HepG2 (cell line): Measurements from ENCODE around the gene GYPC.

ENCODE experiments used
- AHR ChIP-seq: IDR thresholded peaks from 2 replicates; pipeline ENCODE4 v1.6.1; 2018; ENCODE audit warnings: missing genetic modification reagents, missing compliant biosample characterization
- BHLHE40 ChIP-seq: IDR thresholded peaks from 2 replicates; pipeline ENCODE4 v1.6.1; 2011; ENCODE audit warnings: low read length, improper control_type of control experiment
- CREB1 ChIP-seq, 2 experiments: fragments of 450-650 bp in 1 of 2; IDR thresholded peaks; 2 replicates each; pipeline ENCODE4 v1.6.1; 2016 to 2017; ENCODE audit warnings: control low read depth in 1 of 2, mild to moderate bottlenecking in 1 of 2, missing compliant biosample characterization in 1 of 2, missing genetic modification characterization in 1 of 2
- ESRRA ChIP-seq: sonication (generic); formaldehyde crosslinking; IDR thresholded peaks from 2 replicates; pipeline ENCODE4 v1.5.1; 2020; ENCODE audit warnings: mild to moderate bottlenecking, low read depth, missing genetic modification reagents
- EZH2 ChIP-seq: conservative IDR thresholded peaks from 2 replicates; pipeline ENCODE4 v1.6.1; 2012; ENCODE audit warnings: mild to moderate bottlenecking, low read depth, low read length, moderate library complexity
- JUND ChIP-seq: sonication (generic); formaldehyde crosslinking; IDR thresholded peaks from 2 replicates; pipeline ENCODE4 v1.8.0; 2022; ENCODE audit warnings: mild to moderate bottlenecking, missing genetic modification reagents
- RAD21 ChIP-seq: fragments of 450-650 bp; formaldehyde crosslinking; IDR thresholded peaks from 2 replicates; pipeline ENCODE4 v1.5.0; 2020; ENCODE audit warnings: mild to moderate bottlenecking
- RELA ChIP-seq: sonication (generic); formaldehyde crosslinking; IDR thresholded peaks from 2 replicates; pipeline ENCODE4 v1.4.0; 2020; ENCODE audit warnings: missing genetic modification reagents
- TARDBP ChIP-seq: sonication (generic); formaldehyde crosslinking; IDR thresholded peaks from 2 replicates; pipeline ENCODE4 v1.8.0; 2022; ENCODE audit warnings: mild to moderate bottlenecking, missing genetic modification reagents
- TF ChIP-seq, protein P1 (sequence below): sonication (generic); formaldehyde crosslinking; IDR thresholded peaks from 2 replicates; pipeline ENCODE4 v1.4.0; 2020; ENCODE audit warnings: missing genetic modification reagents, borderline replicate concordance
- TF ChIP-seq, protein P2 (sequence below), 2 experiments: fragments of 450-650 bp in 1 of 2; sonication (generic) in 1 of 2; formaldehyde crosslinking in 1 of 2; IDR thresholded peaks; 2 replicates each; pipeline versions ENCODE4 v1.6.1 to v1.8.0; 2016 to 2022; ENCODE audit warnings: antibody characterized with exemption in 1 of 2, mild to moderate bottlenecking in 1 of 2, missing genetic modification reagents in 1 of 2
- TF ChIP-seq, protein P3 (sequence below): sonication (generic); formaldehyde crosslinking; IDR thresholded peaks from 2 replicates; pipeline ENCODE4 v1.5.0; 2020; ENCODE audit warnings: mild to moderate bottlenecking, missing genetic modification reagents, moderate library complexity
- TF ChIP-seq, protein P4 (sequence below): sonication (generic); formaldehyde crosslinking; IDR thresholded peaks from 2 replicates; pipeline ENCODE4 v1.4.0; 2020; ENCODE audit warnings: missing genetic modification reagents
- TF ChIP-seq, protein P5 (sequence below): sonication (generic); formaldehyde crosslinking; IDR thresholded peaks from 2 replicates; pipeline ENCODE4 v1.4.0; 2020; ENCODE audit warnings: missing genetic modification reagents

DNA sequence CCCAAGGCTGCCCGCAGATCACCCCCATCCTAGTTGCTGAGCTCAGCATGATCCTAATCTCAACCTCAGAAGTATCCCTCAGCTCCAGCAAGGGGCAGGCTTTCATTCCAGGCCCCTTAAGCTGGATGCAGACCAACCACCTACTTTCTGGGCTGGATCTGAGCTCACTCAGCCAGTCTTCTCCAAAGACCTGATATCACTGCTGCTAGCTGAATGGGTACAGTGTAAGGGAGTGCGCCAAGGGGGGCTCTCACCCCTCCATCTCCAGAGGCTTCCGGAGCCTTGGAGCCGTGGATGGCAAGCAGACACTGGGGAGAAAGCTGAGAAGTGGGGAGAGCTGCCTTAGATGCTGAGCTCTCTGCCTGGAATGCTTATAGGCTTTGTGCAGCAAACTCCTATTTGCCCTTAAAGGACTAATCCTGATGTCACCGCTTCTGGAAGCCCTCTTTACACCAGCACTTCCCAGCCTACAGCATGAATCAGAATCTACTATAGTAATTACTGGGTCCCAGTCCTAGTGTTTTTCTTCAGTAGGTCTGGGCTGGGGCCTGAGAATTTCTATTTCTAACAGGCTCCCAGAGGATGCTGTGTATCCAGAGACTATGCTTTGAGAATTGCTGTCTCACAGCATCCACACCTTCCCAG, 31.0 kb downstream of the GYPC start:
- TF ChIP-seq EZH2 (no peak), RELA (CRISPR knock-in tag) (no peak), CREB1 (IDR thresholded peaks at IDR 0.05) (no peak), CREB1 (CRISPR knock-in tag; IDR thresholded peaks at IDR 0.05) (no peak), TARDBP (no peak), RAD21 (CRISPR knock-in tag) (no peak), AHR (no peak), JUND (CRISPR knock-in tag) (no peak), BHLHE40 (no peak), ESRRA (CRISPR knock-in tag) (no peak)
- TF ChIP-seq, protein P1, sequence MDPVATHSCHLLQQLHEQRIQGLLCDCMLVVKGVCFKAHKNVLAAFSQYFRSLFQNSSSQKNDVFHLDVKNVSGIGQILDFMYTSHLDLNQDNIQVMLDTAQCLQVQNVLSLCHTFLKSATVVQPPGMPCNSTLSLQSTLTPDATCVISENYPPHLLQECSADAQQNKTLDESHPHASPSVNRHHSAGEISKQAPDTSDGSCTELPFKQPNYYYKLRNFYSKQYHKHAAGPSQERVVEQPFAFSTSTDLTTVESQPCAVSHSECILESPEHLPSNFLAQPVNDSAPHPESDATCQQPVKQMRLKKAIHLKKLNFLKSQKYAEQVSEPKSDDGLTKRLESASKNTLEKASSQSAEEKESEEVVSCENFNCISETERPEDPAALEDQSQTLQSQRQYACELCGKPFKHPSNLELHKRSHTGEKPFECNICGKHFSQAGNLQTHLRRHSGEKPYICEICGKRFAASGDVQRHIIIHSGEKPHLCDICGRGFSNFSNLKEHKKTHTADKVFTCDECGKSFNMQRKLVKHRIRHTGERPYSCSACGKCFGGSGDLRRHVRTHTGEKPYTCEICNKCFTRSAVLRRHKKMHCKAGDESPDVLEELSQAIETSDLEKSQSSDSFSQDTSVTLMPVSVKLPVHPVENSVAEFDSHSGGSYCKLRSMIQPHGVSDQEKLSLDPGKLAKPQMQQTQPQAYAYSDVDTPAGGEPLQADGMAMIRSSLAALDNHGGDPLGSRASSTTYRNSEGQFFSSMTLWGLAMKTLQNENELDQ (CRISPR knock-in tag) = no peak
- TF ChIP-seq, protein P2, sequence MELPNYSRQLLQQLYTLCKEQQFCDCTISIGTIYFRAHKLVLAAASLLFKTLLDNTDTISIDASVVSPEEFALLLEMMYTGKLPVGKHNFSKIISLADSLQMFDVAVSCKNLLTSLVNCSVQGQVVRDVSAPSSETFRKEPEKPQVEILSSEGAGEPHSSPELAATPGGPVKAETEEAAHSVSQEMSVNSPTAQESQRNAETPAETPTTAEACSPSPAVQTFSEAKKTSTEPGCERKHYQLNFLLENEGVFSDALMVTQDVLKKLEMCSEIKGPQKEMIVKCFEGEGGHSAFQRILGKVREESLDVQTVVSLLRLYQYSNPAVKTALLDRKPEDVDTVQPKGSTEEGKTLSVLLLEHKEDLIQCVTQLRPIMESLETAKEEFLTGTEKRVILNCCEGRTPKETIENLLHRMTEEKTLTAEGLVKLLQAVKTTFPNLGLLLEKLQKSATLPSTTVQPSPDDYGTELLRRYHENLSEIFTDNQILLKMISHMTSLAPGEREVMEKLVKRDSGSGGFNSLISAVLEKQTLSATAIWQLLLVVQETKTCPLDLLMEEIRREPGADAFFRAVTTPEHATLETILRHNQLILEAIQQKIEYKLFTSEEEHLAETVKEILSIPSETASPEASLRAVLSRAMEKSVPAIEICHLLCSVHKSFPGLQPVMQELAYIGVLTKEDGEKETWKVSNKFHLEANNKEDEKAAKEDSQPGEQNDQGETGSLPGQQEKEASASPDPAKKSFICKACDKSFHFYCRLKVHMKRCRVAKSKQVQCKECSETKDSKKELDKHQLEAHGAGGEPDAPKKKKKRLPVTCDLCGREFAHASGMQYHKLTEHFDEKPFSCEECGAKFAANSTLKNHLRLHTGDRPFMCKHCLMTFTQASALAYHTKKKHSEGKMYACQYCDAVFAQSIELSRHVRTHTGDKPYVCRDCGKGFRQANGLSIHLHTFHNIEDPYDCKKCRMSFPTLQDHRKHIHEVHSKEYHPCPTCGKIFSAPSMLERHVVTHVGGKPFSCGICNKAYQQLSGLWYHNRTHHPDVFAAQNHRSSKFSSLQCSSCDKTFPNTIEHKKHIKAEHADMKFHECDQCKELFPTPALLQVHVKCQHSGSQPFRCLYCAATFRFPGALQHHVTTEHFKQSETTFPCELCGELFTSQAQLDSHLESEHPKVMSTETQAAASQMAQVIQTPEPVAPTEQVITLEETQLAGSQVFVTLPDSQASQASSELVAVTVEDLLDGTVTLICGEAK (IDR thresholded peaks at IDR 0.05) = no peak
- TF ChIP-seq, protein P2 (CRISPR knock-in tag; IDR thresholded peaks at IDR 0.05) = no peak
- TF ChIP-seq, protein P3, sequence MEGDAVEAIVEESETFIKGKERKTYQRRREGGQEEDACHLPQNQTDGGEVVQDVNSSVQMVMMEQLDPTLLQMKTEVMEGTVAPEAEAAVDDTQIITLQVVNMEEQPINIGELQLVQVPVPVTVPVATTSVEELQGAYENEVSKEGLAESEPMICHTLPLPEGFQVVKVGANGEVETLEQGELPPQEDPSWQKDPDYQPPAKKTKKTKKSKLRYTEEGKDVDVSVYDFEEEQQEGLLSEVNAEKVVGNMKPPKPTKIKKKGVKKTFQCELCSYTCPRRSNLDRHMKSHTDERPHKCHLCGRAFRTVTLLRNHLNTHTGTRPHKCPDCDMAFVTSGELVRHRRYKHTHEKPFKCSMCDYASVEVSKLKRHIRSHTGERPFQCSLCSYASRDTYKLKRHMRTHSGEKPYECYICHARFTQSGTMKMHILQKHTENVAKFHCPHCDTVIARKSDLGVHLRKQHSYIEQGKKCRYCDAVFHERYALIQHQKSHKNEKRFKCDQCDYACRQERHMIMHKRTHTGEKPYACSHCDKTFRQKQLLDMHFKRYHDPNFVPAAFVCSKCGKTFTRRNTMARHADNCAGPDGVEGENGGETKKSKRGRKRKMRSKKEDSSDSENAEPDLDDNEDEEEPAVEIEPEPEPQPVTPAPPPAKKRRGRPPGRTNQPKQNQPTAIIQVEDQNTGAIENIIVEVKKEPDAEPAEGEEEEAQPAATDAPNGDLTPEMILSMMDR (CRISPR knock-in tag) = no peak
- TF ChIP-seq, protein P4, sequence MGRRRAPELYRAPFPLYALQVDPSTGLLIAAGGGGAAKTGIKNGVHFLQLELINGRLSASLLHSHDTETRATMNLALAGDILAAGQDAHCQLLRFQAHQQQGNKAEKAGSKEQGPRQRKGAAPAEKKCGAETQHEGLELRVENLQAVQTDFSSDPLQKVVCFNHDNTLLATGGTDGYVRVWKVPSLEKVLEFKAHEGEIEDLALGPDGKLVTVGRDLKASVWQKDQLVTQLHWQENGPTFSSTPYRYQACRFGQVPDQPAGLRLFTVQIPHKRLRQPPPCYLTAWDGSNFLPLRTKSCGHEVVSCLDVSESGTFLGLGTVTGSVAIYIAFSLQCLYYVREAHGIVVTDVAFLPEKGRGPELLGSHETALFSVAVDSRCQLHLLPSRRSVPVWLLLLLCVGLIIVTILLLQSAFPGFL = no peak
- TF ChIP-seq, protein P5, sequence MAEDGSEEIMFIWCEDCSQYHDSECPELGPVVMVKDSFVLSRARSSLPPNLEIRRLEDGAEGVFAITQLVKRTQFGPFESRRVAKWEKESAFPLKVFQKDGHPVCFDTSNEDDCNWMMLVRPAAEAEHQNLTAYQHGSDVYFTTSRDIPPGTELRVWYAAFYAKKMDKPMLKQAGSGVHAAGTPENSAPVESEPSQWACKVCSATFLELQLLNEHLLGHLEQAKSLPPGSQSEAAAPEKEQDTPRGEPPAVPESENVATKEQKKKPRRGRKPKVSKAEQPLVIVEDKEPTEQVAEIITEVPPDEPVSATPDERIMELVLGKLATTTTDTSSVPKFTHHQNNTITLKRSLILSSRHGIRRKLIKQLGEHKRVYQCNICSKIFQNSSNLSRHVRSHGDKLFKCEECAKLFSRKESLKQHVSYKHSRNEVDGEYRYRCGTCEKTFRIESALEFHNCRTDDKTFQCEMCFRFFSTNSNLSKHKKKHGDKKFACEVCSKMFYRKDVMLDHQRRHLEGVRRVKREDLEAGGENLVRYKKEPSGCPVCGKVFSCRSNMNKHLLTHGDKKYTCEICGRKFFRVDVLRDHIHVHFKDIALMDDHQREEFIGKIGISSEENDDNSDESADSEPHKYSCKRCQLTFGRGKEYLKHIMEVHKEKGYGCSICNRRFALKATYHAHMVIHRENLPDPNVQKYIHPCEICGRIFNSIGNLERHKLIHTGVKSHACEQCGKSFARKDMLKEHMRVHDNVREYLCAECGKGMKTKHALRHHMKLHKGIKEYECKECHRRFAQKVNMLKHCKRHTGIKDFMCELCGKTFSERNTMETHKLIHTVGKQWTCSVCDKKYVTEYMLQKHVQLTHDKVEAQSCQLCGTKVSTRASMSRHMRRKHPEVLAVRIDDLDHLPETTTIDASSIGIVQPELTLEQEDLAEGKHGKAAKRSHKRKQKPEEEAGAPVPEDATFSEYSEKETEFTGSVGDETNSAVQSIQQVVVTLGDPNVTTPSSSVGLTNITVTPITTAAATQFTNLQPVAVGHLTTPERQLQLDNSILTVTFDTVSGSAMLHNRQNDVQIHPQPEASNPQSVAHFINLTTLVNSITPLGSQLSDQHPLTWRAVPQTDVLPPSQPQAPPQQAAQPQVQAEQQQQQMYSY (CRISPR knock-in tag) = no peak
